Midbrain (tissue), 1 donor: Measurements from ENCODE around the gene DKK1.
"Not testable (repeated sequence)": the region's sequence is repeated elsewhere in the genome, so short reads cannot be mapped to it uniquely, and the experiment has no call there.

Experiments used
- DNase-seq: peaks from one replicate; lab custom pipeline; 2025; lab: John Stamatoyannopoulos, UW

The DKK1 gene

DNA sequence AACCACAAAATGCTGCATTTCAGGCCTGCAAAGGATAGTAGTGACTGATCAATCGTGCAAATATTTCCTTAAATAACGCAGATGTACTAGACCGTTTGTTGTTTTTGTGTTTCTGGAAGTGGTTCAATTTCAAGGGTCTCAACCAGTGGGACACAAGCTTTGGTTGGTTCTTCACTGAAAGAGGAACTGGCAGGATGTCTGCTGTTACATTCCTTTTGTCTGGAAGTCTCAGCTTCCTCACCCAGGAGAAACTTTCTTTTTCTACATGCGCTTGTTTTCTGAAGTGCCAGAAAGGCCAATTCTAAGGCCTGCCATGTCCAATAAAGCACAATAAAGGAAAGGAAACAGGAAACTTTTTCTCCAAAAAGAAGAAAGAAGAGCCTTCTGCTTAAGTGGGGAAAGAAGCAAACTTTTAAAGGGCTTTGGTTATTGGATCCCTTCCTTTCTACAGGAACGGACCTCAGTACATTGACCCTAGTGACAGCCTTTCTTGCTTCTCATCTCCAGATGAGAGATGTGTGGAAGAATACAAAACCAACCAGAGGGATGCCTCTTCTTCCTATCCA is 4.1 kb downstream of the DKK1 start:
- peak; percentile 5 for DNase-seq

DNA sequence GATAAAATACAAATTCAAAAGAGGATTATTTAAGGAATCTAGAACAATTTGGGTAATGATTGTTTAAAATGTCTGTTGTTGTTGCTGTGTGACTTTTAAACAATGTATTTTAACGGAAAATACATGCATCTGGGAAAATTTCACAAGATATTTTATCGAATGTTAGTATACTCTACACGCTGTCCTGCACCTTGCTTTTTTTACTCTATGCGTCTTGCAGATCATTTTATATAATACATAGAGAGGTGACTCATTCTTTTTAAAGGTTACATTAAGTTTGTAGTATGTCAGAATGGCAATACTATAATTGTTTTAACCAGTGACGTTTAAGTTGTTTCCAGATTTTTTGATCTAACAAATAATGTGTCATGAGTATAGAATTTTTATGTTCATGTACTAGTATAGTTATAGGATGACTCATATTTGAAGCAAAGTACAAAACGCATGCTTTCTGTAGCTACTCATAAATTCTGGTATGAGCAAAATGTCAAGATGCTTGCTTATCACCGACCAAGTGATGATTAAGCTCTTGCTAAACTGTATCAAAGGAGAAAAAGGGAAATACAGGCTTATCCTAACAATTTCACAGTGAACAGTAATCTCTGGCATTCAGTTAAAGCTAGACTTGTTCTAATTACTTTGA is 4.9 kb downstream of the DKK1 start:
- no peak for DNase-seq

DNA sequence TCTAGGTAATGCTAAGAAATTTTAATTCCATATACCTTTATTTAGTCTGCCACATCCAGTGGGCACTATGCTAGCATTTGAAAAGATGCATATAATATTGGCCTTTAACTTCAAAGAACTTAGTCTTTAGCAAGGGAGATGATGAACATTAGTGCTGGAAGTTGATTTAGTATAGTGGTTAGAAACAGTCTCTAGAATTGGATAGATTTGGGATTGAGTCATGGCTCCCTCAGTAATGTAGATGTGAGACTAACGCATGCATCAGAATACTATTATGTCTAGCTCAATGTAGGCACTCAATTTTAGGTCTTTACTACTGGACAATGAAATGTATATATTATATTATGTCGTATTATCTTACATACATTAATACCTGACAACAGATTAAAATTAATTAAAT is 5.8 kb downstream of the DKK1 start:
- no peak for DNase-seq

DNA sequence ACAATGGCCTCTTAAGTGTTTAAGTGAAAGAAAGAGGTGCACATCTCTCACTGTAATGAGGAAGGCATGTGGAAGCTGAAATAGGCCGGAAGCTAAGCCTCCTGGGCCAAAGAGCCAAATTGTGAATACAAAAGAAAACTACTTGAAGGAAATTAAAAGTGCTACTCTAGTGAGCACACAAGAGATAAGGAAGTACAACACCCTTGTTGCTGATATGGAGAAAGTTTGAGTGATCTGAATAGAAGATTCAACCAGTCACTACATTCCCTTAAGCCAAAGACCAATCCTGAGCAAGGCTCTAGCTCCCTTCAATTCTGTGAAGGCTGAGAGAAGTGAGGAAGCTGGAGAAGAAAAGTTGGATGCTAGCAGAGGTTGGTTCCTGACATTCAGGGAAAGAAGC is 8.2 kb downstream of the DKK1 start:
- no peak for DNase-seq

DNA sequence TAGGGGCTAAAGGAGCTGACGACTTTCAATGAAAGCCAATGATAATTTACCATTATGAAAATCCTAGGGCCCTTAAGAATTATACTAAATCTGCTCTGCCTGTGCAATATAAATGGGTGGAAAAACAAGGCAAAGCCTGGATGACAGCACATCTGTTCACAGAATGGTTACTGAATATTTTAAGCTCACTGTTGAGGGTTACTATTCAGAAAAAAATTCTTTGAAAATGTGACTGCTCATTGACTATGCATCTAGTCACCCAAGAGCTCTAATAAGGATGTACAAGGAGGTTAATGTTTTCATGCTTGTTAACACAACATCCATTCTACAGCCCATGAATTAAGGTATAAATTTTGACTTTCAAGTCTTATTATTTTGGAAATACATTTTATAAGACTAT is 8.9 kb downstream of the DKK1 start:
- no peak for DNase-seq

DNA sequence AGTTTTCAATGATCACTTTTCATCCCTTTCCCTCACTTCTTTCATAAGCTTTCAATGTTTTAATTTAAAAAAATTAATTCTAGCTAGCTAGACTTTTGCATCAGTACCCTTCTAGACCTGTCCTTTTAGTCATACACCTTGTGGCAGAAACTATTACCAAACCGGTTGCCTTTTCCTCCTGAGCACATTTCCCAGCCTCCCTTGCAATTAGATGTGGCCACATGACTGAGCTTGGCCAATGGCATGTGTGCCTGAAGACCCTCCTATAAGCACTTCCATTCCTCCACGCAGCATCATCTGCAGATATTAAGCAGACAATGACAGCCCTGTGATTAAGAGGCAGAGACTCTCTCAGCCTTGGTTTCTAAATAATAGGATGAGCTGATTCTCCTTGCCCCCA is 12.3 kb downstream of the DKK1 start:
- no peak for DNase-seq

DNA sequence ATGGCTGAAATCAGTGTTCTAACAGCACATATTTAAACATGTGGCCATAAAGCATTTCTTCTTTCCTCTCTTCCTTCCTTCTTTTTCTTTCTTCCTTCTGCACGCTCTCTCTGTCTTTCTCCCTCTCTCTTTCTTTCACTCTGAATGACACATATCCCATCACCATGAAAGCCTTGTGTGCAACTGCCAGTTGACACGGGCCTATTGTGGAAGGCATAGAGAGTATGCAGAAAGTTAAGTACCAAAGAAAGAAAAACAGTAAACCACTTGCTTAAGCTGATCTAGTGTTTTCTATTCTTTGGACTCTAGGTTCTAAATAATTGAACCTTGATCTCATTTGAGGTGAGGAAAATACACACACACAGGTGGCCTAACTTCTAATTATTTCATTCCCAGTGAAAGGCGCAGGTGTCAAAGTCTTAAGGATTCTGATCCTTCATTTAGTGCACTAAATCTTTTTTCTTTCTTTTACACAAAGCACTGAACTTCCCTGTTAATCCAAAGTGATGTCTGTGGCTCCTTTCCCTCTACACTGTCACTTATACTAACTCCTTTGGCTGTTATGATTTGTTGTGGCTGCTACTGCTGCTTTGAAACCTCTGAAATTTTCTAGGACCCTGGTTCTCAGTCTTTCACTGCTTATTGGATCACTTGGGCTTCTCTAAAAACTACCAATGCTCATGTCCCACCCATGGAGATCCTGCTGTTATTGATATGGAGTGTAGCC is 17.7 kb downstream of the DKK1 start:
- no peak for DNase-seq

DNA sequence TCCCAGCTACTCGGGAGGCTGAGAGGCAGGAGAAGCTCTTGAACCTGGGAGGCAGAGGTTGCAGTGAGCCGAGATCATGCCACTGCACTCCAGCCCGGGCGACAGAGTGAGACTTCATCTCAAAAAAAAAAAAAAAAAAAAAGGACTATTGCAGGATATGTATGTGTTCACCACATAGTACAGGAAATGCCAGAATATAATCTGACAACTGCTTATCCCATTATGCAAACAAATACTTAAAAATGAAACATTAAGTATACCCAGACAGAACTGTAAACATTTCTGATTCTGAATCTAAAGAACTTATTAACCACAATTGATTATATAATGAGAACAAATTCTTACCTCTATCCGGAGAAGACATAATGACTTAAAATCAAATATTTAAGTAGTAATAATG is 18.7 kb downstream of the DKK1 start:
- DNase-seq, result no peak

DNA sequence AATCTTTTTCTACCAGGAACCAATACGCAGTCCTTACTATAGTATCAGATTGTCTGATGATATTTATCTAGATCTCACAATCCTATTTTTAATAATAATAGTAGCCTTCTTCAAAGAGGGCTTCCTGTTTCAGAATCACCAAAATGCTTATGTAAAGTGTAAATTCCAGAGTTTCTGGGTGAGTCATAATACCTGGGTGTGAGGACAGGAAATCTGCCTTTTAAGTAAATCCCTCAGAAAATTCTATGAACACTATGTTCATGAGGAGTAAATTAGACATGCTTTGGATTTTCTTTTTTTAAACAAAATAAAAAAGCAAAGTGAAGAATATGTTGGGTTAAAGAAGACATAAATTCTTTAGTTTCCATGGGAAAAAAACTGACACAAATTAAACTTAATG is 20.5 kb downstream of the DKK1 start:
- DNase-seq, result no peak

DNA sequence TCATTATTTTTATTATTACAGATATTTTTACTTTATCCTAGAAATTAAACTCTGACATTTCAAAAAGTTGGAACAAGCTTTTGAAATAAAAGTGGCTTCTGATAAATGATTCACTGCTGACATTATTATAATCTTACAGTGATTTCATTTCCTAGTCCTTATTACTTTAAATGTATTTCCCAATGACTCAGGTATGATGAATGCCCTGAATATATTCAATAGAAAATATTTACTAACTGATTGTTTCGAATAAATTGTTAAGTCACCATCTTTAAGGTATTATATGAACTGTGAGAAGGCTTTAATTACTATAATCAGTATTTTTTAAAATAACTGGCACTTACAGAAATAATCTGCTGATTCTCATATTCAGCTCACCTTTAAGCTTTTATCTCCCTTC is 21.6 kb downstream of the DKK1 start:
- no peak for DNase-seq

DNA sequence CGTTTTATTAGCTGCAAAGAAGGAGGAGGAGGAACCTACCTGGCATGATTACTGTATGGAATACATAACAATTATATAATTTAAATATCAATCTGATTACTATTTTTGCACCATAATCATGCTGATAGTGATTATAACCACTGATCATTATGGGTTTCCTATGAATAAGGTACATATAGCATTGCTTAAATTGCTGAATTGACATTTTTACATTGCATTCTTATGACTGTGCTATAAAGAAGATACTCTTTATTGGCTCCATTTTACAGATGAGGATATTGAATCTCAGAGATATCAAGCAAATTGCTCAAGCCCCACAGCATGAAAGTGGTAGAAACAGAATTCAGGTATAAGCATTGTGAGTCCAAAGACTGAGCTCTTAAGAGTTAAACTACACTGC is 23.1 kb downstream of the DKK1 start:
- no peak for DNase-seq

DNA sequence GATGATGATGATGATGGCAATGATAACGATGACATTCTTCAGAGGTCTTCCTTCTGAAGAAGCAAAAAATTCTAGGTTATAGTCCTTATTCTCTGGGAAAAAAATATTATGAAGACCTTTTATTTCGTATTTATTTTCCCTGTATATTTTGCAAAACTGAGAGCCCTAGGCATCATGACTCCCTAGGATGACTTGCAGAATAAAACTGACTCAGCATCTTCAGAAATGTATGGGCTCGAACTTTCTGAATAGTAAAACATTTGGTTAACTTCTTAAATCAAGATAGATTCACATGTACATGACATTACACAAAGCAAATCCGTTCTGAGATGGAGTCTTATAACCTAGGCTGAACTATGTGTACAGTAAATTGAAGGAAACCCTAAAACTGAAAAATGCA is 29.4 kb downstream of the DKK1 start:
- DNase-seq, result no peak

DNA sequence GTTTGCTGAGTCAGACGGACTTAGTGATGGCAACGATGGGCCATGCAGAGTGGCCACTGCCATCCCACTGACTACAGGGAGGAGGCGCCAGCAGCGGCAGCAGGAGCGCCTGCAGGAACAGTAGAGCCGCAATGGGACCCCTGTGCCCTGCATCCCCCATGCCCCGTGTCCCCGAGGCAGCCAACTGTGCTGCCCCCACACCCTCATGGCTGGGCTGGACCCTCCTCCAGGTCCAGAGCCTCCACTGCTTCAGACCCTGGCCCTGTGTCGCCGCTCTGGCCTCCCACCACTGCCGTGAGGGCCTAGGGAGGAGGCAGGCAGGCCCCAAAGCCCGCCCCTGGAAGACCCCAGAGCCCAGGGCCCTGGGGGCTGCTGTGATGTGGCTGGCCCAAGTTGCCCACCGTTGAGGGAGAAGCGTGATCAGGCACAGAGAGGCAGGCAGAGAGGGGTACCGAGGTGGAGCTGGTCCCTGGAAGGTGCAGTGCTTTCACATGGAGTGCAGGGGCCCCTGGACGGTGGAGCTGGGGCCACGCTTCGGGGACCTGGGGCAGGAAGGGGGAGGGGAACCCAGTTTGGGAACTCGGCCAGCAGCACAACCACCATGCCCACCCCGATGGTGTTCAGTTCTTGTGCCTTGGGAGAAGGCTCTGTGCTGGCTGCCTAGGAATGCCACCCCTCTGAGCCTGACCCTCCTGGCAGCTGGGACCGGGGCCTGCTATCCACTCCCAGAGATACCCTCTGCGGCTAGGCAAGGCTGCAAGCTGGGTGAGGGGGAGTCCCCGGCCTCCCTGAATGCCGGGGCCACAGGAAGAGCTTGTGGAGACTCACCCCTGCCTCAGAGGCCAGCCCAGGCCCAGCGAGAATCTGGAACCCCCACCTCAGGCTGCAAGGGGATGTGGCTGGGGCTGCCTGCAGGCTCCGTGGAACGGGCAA is 32.6 kb downstream of the DKK1 start:
- DNase-seq, result no peak

DNA sequence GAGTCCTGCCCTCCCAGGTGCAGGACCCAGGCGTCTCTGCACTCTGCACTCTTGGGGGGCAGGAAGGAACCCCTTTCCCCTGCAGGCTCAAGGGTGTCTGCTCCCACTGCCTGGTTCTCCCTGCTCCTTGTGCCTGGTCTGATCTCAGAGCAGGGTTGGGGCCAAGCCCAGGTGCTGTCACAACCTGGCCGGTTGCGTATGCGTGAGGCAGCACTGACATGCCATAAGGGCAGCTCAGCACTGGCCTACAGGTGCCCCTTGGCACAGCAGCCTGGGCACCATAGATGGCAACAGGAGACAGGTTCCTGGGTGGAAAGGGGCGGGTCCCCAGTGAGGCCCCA is 33.2 kb downstream of the DKK1 start:
- no peak for DNase-seq

DNA sequence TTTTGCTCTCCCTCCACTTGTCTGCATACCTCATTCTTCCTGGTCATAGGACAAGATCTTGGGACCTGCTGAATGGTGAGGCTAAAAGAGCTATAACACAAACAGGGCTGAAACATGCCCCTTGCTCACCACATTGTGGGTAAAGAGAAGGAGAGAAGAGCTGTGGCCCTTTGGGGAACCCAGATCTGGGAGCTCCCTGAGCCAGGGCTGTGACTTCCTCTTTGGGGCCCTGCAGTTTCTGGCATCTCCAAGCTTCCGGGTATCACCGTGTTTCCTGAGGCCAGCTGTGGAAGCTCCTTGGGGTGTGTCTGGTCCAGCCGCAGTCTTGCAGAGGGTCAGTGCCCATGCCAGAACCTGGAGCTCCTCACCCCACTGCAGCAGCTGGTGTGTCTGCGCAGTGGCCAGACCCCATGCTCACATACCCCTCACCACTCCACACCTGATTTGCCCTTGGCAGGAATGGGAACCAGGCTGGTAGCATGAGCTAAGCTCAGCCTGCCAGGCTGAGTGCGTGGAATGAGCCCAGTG is 34.0 kb downstream of the DKK1 start:
- DNase-seq, result no peak

DNA sequence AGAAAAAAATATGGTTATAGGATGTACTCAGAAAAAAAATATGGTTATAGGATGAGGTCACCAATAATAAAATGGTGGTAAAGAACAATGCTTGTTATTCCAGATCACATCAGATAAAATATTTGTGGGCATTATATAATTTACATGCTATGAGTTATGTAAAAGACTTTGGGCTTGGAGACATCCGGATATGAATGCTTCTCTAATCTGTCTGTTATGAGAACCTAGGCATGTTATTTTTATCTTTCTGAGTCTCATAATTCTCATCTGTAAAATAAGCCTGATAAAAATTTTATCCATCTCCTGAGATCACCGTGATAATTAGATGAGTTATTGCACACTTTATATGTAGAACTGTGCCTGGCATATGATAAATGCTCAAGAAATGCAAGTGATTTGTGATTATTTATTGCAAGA is 37.8 kb downstream of the DKK1 start:
- no peak for DNase-seq

DNA sequence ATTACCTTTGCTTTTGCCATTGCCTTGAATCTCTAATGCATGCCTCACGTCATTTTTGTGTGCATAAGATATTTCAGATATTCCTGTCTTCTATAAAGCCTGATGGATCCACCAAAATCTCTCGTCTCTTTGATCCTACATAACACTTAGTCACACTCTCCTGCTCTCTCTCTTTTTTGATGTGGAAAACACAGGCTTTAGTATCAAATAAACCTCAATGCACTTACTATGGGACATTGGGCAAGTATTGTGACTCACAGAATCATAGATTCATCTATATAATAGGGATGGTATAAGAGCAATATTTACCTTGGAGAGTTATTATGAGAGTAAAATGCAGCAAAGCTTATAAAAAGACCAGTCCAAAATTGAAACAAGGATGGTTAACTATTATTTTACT is 39.1 kb downstream of the DKK1 start:
- no peak for DNase-seq

DNA sequence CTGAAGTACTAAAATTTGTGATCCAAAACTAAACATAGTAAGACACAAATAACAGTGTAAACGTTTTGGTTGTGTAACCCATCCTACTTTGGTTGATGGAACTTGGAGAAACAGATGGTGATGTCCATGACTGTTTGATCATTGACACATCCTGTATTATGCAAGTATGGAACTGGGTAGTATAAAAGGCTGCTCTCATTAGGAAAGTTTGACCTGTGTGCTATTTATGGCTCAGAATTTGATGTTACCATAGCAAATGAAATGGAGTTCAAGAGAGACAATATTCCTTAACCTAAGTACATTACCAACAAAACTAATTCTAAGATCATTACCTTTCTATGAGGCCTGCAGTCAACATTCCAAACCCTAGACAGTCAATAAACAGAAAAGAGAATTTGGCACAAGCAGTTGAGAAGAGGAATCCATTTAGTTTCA is 39.9 kb downstream of the DKK1 start:
- DNase-seq, result no peak

DNA sequence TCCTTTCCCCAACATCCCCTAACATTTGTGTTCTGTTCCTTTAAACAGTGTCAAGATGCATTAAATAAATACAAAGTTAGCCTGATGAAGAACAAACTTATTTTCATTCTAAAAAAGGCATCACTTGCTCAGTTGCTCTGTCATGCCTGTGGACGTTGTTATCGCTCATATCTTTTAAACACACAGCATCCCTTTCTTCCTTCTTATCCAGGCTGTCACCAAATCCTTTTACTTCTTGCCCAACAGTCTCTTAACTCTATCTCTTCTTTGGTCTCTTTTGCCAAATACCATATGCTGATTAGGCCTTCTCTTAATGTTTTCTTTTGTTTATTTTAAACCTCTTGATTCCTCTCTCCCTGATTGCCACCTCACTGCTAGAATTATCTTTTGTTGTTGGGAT is 43.9 kb downstream of the DKK1 start:
- DNase-seq, result no peak

DNA sequence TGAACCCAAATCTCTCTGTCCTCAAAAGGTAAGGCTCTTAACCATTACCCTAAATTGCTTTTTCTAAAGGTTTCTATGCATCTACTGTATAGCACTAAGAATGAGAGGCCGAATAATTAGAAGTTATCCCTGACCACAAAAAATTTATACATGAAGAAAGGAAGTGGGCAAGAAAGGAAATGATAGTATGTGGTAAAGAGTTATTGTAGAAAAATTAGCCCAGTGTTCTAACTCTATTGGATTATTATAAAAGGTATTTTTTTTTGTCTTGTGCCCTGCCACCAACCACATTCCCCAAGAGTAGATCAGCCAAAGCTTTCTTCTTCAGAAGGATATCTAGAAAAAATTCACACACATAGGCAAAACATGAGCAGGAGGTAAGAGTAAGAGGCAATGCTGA is 45.4 kb downstream of the DKK1 start:
- no peak for DNase-seq

DNA sequence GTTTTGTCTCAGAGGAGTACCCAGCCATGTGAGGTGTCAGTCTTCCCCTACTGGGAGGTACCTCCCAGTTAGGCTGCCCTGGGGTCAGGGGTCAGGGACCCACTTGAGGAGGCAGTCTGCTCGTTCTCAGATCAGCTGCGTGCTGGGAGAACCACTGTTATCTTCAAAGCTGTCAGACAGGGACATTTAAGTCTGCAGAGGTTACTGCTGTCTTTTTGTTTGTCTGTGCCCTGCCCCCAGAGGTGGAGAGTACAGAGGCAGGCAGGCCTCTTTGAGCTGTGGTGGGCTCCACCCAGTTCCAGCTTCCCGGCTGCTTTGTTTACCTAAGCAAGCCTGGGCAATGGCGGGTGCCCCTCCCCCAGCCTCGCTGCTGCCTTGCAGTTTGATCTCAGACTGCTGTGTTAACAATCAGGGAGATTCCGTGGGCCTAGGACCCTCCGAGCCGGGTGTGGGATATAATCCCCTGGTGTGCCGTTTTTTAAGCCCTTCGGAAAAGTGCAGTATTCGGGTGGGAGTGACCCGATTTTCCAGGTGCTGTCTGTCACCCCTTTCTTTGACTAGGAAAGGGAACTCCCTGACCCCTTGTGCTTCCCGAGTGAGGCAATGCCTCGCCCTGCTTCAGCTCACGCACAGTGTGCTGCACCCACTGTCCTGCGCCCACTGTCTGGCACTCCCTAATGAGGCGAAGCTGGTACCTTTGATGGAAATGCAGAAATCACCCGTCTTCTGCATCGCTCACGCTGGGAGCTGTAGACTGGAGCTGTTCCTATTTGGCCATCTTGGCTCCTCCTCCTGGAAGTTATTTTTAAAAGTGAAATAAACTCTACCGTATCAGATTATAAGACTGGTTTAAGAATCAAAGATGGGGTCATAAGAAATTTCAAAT is 51.7 kb downstream of the DKK1 start:
- not testable (repeated sequence) for DNase-seq
